ENCODE measurements around the gene SLC5A3.

The SLC5A3 gene

GRCh38 chr21:34072145-34073031 is 990 bp upstream of the SLC5A3 start:
- DNase-seq = no peak

DNA sequence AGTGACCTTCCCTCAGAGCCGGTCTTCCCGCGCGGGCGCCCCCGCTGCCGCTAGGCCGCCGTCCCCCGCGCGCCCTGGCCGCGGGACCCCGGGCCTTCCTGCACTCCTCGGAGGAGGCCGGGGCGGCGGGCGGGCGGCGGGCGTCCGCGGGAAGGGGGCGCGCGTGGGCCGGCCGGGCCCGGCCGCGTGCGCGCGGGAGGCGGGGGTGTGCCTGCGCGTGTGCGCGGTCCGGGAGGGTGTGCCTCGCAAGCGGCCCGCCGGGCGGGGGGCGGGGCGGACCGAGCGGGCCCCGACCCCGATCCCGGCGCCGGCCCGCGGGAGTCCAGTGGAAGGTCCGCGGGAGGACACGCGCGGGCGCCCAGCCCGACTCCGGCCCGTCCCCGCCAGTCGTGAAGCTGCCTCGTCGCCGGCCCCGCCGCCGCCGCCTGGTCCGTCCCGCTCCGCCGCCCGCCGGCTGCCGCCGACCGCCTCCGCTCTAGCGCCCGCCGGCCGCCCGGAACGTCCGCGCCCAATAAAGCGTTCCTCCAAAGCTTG is 438 bp downstream of the SLC5A3 start:
- no peak for DNase-seq

- no peak for DNase-seq
Observed at GRCh38 chr21:34074283-34075090, 1.1 kb downstream of the SLC5A3 start.

- no peak for DNase-seq
Observed at GRCh38 chr21:34075091-34075425, 1.7 kb downstream of the SLC5A3 start.

DNA sequence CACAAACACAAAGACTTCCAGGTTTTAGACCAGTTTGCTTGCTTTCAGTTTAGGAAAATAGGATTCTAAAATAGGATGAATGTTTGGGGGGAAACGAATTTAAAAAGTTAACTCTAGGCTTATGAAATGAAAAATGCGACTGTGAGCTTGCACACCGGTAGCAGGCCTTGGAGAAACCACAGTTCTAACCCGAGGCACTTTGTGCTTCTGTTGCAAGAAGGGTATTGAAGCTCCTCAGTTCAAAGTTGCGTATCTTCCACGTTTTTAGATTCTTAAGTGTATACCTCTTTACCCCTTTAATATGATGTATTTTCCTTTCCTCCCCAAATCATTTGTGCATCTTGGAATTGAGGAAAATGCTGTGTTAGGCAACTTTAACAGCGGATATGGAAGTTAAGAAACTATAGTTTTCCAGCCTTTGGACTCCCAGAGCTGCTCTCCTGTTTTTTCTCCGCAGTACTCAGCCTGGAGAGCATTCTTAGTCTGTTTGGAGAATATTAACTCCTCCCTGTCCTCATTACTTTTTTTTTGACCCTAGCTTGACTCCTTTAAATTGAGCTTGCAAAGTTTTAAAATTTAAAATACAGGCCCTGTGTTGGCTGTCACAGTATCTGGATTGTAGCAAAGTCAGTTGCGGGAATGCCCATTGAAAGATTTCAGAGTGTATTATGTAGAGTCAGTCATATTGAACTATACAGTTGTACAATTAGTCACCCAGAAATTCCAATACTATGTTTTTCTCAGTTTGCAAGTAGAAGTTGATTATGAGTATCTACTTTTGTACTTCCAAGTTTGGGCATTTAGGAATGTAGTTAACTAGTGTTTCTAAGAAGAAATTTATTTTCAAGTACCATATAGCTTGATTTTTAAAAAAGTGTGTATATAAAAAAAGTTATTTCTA is 2.6 kb downstream of the SLC5A3 start:
- DNase-seq = no peak

- DNase-seq = no peak
Observed at GRCh38 chr21:34076835-34077234, 3.5 kb downstream of the SLC5A3 start.

- no peak for DNase-seq
Observed at GRCh38 chr21:34077888-34078287, 4.5 kb downstream of the SLC5A3 start.

DNA sequence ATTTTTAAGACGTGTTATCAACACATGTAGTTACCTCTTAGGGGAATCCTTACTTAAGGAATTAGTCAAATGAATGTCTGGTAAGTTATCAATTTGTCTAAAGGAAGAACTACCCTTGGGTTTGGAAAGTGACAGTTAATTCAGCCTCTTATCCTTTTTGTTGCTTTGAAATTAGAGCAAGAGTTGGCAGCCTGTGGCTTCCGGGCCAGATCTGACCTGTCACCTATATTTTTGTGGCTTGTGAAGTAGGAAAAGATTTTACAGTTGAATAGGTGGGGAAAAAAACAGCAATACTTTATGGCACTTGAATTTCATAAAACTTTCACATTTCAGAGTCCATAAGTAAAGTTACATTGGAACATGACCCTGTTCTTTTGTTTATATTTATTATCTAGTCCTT is 5.5 kb downstream of the SLC5A3 start:
- no peak for DNase-seq

DNA sequence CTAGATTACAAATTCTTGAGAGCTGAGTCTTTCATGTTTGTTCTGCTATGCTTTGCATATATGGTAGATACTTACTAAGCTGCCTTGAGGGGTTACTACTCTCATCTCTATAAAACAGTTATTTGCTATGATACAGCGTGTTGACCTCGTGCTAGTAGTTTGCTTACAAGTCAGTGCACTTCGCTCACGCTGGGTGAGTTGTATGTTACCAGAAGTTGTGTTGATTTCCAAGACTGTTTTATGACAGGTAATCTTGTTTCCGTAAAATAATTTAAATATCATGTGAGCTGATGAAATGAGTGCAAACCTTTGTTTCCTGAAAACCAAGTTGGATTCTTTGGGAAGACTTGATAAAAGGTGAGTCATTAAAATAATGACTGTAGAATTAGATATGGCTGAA is 7.3 kb downstream of the SLC5A3 start:
- no peak for DNase-seq

- DNase-seq = no peak
Observed at GRCh38 chr21:34082769-34083168, 9.4 kb downstream of the SLC5A3 start.

DNA sequence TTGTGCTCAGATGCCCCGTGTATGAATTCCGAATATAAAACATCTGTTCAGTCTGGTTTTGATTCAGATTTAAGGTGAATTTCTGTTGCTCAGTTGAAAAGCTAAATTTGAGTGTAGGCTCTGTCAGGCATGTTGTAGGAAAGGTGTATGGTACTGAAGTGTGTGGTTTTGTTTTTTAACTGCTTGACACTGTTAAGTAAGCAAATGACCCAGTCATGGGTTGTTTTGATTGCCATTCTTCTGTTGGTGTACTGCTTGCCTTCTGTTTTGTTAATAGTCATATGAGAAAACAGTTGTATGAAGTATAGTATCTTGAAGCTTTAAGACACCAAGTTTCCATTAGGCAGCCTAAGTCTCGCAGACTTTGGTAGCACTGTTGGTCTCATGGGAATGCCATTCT is 10.0 kb downstream of the SLC5A3 start:
- no peak for DNase-seq

DNA sequence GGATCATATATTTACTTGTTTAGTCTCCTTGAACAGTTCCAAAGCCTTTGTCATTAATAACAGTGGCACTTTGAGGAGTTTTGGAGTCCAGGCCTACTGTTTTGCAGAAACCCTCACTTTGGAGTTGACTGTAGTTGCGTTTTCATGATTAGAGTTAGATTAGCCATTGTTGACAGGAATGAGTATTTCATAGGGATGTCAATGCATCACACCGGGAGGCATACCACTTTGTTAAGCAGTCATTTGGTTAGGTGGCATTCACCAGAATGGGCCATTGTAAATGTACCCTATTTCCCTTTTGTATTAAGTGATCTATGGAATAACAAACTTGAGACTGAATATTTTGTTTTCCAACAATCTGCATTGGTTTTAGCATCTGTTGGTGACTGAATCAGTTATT is 11.8 kb downstream of the SLC5A3 start:
- DNase-seq = no peak

DNA sequence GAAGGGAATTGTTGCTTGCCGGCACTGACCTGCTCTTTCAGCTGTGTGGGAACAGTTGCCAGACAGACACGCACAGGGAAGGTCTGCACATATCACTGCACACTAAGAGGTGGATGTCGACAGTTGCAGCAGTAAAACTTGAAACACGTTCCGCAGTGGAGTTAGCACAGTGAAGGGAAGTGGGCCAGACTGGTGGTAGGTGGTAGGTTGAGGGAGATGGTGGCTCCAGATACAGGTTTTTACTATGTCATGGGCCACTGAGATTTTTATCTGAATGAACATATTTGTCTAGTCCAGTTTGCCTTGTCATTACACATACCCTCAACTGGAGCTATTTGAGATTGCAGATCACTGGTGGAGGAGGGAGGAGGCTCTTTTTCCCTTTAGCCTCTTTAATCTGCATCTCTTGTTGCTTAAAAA is 13.5 kb downstream of the SLC5A3 start:
- DNase-seq = no peak

DNA sequence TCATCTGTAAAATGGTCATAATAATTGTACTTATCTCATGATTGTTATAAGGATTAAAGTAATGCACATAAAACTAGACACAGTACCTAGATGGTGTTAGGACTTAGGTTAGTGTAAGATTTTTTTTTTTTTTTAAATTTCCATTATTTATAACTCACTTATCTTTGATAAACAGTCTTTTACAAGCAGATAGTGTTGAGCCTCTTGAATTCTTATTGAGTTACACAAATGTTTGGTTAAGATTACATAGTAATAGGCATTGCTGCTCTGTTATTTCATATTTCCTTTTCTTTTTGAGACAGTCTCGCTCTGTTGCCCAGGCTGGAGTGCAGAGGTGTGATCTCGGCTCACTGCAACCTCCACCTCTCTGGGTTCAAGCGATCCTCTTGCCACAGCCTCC is 15.4 kb downstream of the SLC5A3 start:
- no peak for DNase-seq

GRCh38 chr21:34091032-34091431 is 17.7 kb downstream of the SLC5A3 start:
- DNase-seq = no peak

DNA sequence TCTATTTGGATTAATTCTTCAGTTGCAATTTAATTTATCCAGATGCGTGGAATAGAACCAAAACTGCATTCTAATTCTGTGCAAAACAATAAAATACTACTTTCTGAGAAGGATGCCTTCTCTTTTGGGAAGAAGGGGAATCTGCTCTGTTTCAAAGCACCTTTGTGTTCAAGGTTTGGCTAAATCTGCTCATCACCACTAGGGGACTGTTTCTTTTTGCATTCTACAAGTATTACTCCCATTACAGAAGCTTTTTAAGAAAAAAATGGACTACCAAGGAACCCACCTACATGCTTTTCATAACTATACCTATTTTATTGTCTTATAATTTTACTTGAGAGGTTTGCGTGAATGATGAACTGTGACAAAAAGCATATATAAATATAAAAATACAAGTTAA is 18.2 kb downstream of the SLC5A3 start:
- DNase-seq = no peak

DNA sequence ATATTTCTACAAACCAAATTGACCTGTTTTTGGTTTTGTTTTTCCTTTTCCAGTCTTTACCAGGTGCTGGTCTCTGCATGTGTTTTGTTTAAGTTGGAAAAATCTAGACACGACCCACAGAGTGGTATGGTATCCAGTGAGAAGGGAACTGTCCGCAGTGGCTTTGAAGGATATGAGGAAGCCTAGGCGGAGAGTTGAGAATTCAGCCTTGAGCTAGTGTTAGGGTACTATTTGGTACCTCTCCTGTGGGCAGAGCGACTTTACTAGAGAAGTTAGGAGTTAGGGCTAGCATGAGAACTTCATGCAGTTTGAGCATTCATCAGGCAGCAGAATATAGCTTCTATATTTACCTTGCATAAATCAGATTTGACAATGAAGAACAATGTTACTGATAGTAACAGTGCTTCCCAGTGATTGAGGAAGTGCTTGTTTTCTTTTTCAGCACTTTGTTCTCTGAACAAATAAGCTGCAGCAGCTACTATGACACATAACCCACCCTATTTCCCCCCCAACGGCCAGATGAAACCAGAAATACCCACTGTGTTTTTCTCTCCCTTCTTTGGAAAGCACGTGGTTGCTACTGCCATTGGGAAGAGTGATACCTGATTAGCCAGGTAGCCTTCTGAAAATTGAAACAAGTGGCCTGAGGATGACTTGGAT is 19.0 kb downstream of the SLC5A3 start:
- no peak for DNase-seq

- DNase-seq = no peak
Observed at GRCh38 chr21:34093083-34093482, 19.7 kb downstream of the SLC5A3 start.

DNA sequence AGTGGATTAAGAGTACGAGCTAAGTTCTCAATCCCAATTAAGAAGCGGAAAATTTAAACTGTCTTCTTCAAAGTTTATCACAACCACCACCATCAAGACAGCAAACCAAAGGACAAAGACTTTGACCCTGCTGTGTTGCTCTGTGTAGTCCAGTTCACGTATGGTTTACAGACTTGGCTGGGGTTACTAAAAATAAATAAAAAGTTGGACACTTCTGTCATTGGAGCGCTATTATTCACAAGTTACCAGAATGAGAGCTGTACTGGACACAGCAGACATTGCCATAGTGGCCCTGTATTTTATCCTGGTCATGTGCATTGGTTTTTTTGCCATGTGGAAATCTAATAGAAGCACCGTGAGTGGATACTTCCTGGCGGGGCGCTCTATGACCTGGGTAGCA is 21.6 kb downstream of the SLC5A3 start:
- no peak for DNase-seq

- DNase-seq = no peak
Observed at GRCh38 chr21:34097442-34097841, 24.1 kb downstream of the SLC5A3 start.

- DNase-seq = no peak
Observed at GRCh38 chr21:34100337-34100736, 27.0 kb downstream of the SLC5A3 start.

DNA sequence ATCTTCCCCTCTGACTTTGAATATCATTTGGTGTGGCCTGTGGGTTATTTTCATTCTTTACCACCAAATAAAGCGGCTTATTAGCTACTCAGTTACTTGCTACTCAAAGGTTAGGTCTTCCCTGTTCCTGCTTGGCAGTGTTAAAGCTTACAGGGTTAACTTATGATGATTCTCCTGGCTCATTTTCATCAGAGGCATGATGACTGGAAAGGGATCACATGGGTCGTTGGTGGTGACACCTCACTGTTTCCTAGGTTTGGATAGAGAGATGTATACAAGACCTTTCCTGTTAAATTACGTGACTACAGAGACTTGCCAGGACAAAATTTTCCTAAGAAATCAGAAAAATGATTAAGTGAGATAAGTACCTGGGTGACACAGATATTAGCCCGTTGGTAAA is 27.4 kb downstream of the SLC5A3 start:
- no peak for DNase-seq
